Gastrocnemius medialis (tissue), 4 donors: ENCODE results near the gene GSAP.

Experiments used
- CTCF ChIP-seq, 5 experiments: fragments of 450-650 bp in 3 of 5; fragments of 200-600 bp in 2 of 5; sonication (generic) in 2 of 5; IDR thresholded peaks in 4 of 5; conservative IDR thresholded peaks in 1 of 5; 1 replicate in 4 of 5; 2 replicates in 1 of 5; pipeline ENCODE4 v1.5.1; 2016 to 2019; ENCODE audit warnings: antibody characterized with exemption in 5 of 5, mild to moderate bottlenecking in 3 of 5, moderate library complexity in 3 of 5
- POLR2A ChIP-seq, 2 donors: fragments of 450-650 bp; IDR thresholded peaks; one replicate each; pipeline ENCODE4 v1.6.1; 2017; ENCODE audit warnings: antibody characterized with exemption in 2 of 2, mild to moderate bottlenecking in 2 of 2, moderate library complexity in 2 of 2

- TF ChIP-seq POLR2A (IDR thresholded peaks at IDR 0.05), result no peak
- TF ChIP-seq CTCF (IDR thresholded peaks at IDR 0.05 in 4 of 5, conservative IDR thresholded peaks at IDR 0.05 in 1 of 5), result no peak
These were observed 45.7 kb upstream of the GSAP start for GRCh38 chr7:77461842-77462241.
